Measurements from ENCODE around the gene TMEM74B.
A peak's percentile ranks its signal among the peaks of the same experiment; 100 is the strongest.

GRCh38 chr20:1188347-1188746 is 3.6 kb upstream of the TMEM74B start:
- peak in 1 of 3 donors; percentile 48 for TF ChIP-seq CTCF (IDR thresholded peaks at IDR 0.05)
- TF ChIP-seq POLR2A (IDR thresholded peaks at IDR 0.05): no peak

Measured in lower leg skin (tissue), 3 donors.